HCT116 (cell line): ENCODE results near the gene NTN4. TPM values are rescaled to one million over a fixed set of nuclear protein-coding genes. Genes with fewer than 3 reads are reported as not detected.

ENCODE experiments used
- ATAC-seq: fragments of 200-7000 bp; cut with Tn5 transposase; 2 replicates; pipeline ENCODE4 v1.9.1; 2020; ENCODE audit warnings: mild to moderate bottlenecking, moderate library complexity
- BruUV-seq: library from RNA; stranded (reverse); fragments of 400-500 nt; replicated peaks from 2 replicates; lab custom pipeline; 2021; lab: Mats Ljungman, UMichigan
- CTCF ChIA-PET: fragments of 300-600 bp; sonication (Branson Sonifier 250); formaldehyde crosslinking; loops from one replicate; lab custom pipeline; 2021; ENCODE audit warnings: antibody characterized with exemption; lab: Charles Lee
- POLR2A ChIA-PET: fragments of 300-600, 350-600 bp; sonication (Branson Sonifier 250); formaldehyde crosslinking; loops from one replicate; lab custom pipeline; 2021; ENCODE audit warnings: antibody characterized with exemption; lab: Charles Lee
- RAD21 ChIA-PET, 2 experiments: fragments of 300-600 bp; sonication (Branson Sonifier 250); formaldehyde crosslinking; loops; one replicate each; lab custom pipeline; 2023; ENCODE audit warnings: low total read pairs in 2 of 2; ENCODE audit not compliant: uncharacterized antibody in 2 of 2, unreplicated experiment in 2 of 2, low non-redundant PET in 1 of 2; lab: Charles Lee
- DNase-seq: peaks from one replicate; pipeline ENCODE4 v3.0.0-alpha.2; 2010; ENCODE audit warnings: low read depth, low spot score
- H2AFZ ChIP-seq: fragments of 200-600 bp; shearing (Covaris generic), sonication (generic); 2 replicates; pipeline ENCODE4 v1.6.1; 2017; ENCODE audit warnings: low read depth, mixed run types, mixed read lengths, antibody characterized with exemption, low read length; ENCODE audit not compliant: poor library complexity, severe bottlenecking
- H3K27ac ChIP-seq: 2 replicates; pipeline ENCODE4 v1.5.1; 2012; ENCODE audit warnings: low read depth, low read length
- H3K27me3 ChIP-seq: fragments of 200-600 bp; sonication (generic); 2 replicates; pipeline ENCODE4 v1.6.1; 2016; ENCODE audit warnings: mixed run types, low read length, mixed read lengths; ENCODE audit not compliant: insufficient read depth
- H3K36me3 ChIP-seq, 2 experiments: fragments of 200-500 bp in 1 of 2; fragments of 200-600 bp in 1 of 2; sonication (Bioruptor generic) in 1 of 2; sonication (generic) in 1 of 2; 2 replicates each; pipeline versions ENCODE4 v1.5.1 to v1.6.1; 2014 to 2016; ENCODE audit warnings: low read length in 2 of 2, inconsistent platforms in 1 of 2, mixed read lengths in 1 of 2, mixed run types in 1 of 2; ENCODE audit not compliant: insufficient read depth in 2 of 2, control insufficient read depth in 1 of 2
- H3K4me1 ChIP-seq, 2 experiments: fragments of 200-600 bp in 1 of 2; sonication (generic) in 1 of 2; 2 replicates each; pipeline versions ENCODE4 v1.5.1 to v1.6.1; 2012 to 2017; ENCODE audit warnings: low read length in 2 of 2, inconsistent platforms in 1 of 2, mild to moderate bottlenecking in 1 of 2, mixed read lengths in 1 of 2, mixed run types in 1 of 2, moderate library complexity in 1 of 2; ENCODE audit not compliant: insufficient read depth in 2 of 2, control insufficient read depth in 1 of 2
- H3K4me2 ChIP-seq: fragments of 200-600 bp; sonication (generic); 2 replicates; pipeline ENCODE4 v1.6.1; 2017; ENCODE audit warnings: mixed run types, low read length, mixed read lengths
- H3K4me3 ChIP-seq, 2 experiments: fragments of 200-600 bp in 1 of 2; sonication (generic) in 1 of 2; replicated peaks in 1 of 2; 2 replicates each; pipeline ENCODE4 v1.5.1; 2011 to 2016; ENCODE audit warnings: low read length in 2 of 2, control low read depth in 1 of 2, low read depth in 1 of 2, mild to moderate bottlenecking in 1 of 2, mixed read lengths in 1 of 2, mixed run types in 1 of 2
- H3K79me2 ChIP-seq: fragments of 200-600 bp; sonication (generic); 2 replicates; pipeline ENCODE4 v1.6.1; 2017; ENCODE audit warnings: mild to moderate bottlenecking, mixed run types, low read length, moderate library complexity, mixed read lengths; ENCODE audit not compliant: insufficient read depth
- H3K9ac ChIP-seq: fragments of 200-600 bp; sonication (generic); 2 replicates; pipeline ENCODE4 v1.6.1; 2016; ENCODE audit warnings: low read length, mixed read lengths
- H3K9me2 ChIP-seq: fragments of 200-600 bp; sonication (generic), shearing (Covaris generic); 2 replicates; pipeline ENCODE4 v1.6.1; 2017; ENCODE audit warnings: mixed run types, mild to moderate bottlenecking, moderate library complexity; ENCODE audit not compliant: insufficient read depth
- H3K9me3 ChIP-seq, 2 experiments: fragments of 200-500 bp in 1 of 2; fragments of 200-600 bp in 1 of 2; sonication (Bioruptor generic) in 1 of 2; sonication (generic) in 1 of 2; 2 replicates each; pipeline ENCODE4 v1.6.1; 2014 to 2017; ENCODE audit warnings: low read length in 2 of 2, mixed read lengths in 2 of 2, inconsistent platforms in 1 of 2, low read depth in 1 of 2, mild to moderate bottlenecking in 1 of 2, mixed run types in 1 of 2, moderate library complexity in 1 of 2; ENCODE audit not compliant: control insufficient read depth in 1 of 2, insufficient read depth in 1 of 2
- H4K20me1 ChIP-seq: fragments of 200-600 bp; sonication (generic), shearing (Covaris generic); 2 replicates; pipeline ENCODE4 v1.6.1; 2017; ENCODE audit warnings: mixed run types, mild to moderate bottlenecking, moderate library complexity; ENCODE audit not compliant: insufficient read depth
- ATF3 ChIP-seq: IDR thresholded peaks from 2 replicates; pipeline ENCODE4 v1.6.1; 2012
- CBX3 ChIP-seq: IDR thresholded peaks from 2 replicates; pipeline ENCODE4 v1.6.1; 2012; ENCODE audit warnings: low read depth
- CEBPB ChIP-seq: IDR thresholded peaks from 2 replicates; pipeline ENCODE4 v1.6.1; 2012; ENCODE audit warnings: low read depth
- EGR1 ChIP-seq: IDR thresholded peaks from 2 replicates; pipeline ENCODE4 v1.6.1; 2012; ENCODE audit warnings: low read depth
- EZH2 ChIP-seq: fragments of 200-600 bp; sonication (generic); IDR thresholded peaks from 2 replicates; pipeline ENCODE4 v1.6.1; 2017; ENCODE audit warnings: antibody characterized with exemption, mixed run types
- JUND ChIP-seq: IDR thresholded peaks from 2 replicates; pipeline ENCODE4 v1.6.1; 2012
- MAX ChIP-seq: IDR thresholded peaks from 2 replicates; pipeline ENCODE4 v1.6.1; 2012
- POLR2A ChIP-seq: IDR thresholded peaks from 2 replicates; pipeline ENCODE4 v1.7.0; 2011; ENCODE audit warnings: borderline replicate concordance; ENCODE audit not compliant: insufficient read depth, insufficient read length; ENCODE audit errors: extremely low read depth
- POLR2AphosphoS5 ChIP-seq: IDR thresholded peaks from 2 replicates; pipeline ENCODE4 v1.6.1; 2011; ENCODE audit warnings: mild to moderate bottlenecking, low read depth, low read length, moderate library complexity
- RAD21 ChIP-seq: IDR thresholded peaks from 2 replicates; pipeline ENCODE4 v1.6.1; 2012; ENCODE audit warnings: low read depth, mild to moderate bottlenecking
- SIN3A ChIP-seq: IDR thresholded peaks from 2 replicates; pipeline ENCODE4 v1.6.1; 2012; ENCODE audit warnings: low read depth
- SP1 ChIP-seq: IDR thresholded peaks from 2 replicates; pipeline ENCODE4 v1.6.1; 2012; ENCODE audit warnings: low read depth
- SRF ChIP-seq: IDR thresholded peaks from 2 replicates; pipeline ENCODE4 v1.6.1; 2012; ENCODE audit warnings: low read depth
- TCF7L2 ChIP-seq: IDR thresholded peaks from 2 replicates; pipeline ENCODE4 v1.7.0; 2011; ENCODE audit warnings: borderline replicate concordance, inconsistent platforms; ENCODE audit not compliant: insufficient read depth, insufficient read length; ENCODE audit errors: extremely low read depth
- YY1 ChIP-seq: IDR thresholded peaks from 2 replicates; pipeline ENCODE4 v1.6.1; 2011; ENCODE audit warnings: low read length, low read depth, moderate library complexity, mild to moderate bottlenecking; ENCODE audit not compliant: insufficient replicate concordance; ENCODE audit errors: extremely low read depth
- intact Hi-C: fragments of 100-400 bp; cut with micrococcal nuclease; formaldehyde crosslinking; loops from 2 replicates; pipeline ENCODE4 v1.10.0; 2022
- total RNA-seq: library from RNA; stranded (reverse); gene quantifications from one replicate; pipeline ENCODE4 v1.2.1, GENCODE V29; 2021; ENCODE audit not compliant: unreplicated experiment

The NTN4 gene
- total RNA-seq, 1 experiment from 2014 or later, result 4.3 TPM

GRCh38 chr12:95673576-95673975 is 117.0 kb downstream of the NTN4 start:
- Histone ChIP-seq H3K4me1 (peaks cover 0 to 3% of the 10 kb centered on the region in 2 experiments; a peak in 1 of 4 replicates), H3K4me3 (no peak overlapping the region), H3K9me3 (no peaks in the 10 kb centered on the region), H3K27me3 (no peaks in the 10 kb centered on the region), H3K36me3 (no peaks in the 10 kb centered on the region), H3K9me2 (no peaks in the 10 kb centered on the region), H3K79me2 (no peaks in the 10 kb centered on the region), H3K27ac (no peak overlapping the region), H3K9ac (no peak overlapping the region), H2AFZ (no peak overlapping the region), H4K20me1 (no peaks in the 10 kb centered on the region), H3K4me2 (no peak overlapping the region)
- RAD21 ChIA-PET, result no interaction called here
- intact Hi-C loops, result no loop called here
- TF ChIP-seq YY1 (no peak), EZH2 (no peak), RAD21 (no peak), JUND (no peak), MAX (no peak), SIN3A (no peak), SP1 (no peak), SRF (no peak), POLR2A (no peak), TCF7L2 (no peak), CEBPB (no peak), ATF3 (no peak), CBX3 (no peak), EGR1 (no peak), POLR2AphosphoS5 (no peak)
- BruUV-seq, result no TSS peak
- DNase-seq (no peak), ATAC-seq (no peak)
- POLR2A ChIA-PET, result no interaction called here
- CTCF ChIA-PET, result no interaction called here
